Measurements from ENCODE around the gene ZNHIT3.
A peak's percentile ranks its signal among the peaks of the same experiment; 100 is the strongest.
"Not testable (repeated sequence)": the region's sequence is repeated elsewhere in the genome, so short reads cannot be mapped to it uniquely, and the experiment has no call there.

ZNHIT3 gene

GRCh38 chr17:36486204-36487194 is at the start of gene ZNHIT3:
Gene ZNHIT3, plus strand, starts transcription at chr17:36486681. Its CDS starts 19 bp downstream, at chr17:36486700.
- peak; percentile 81 for DNase-seq (ENCODE audit: low read depth)

- not testable (repeated sequence) for DNase-seq (ENCODE audit: low read depth)
Measured at GRCh38 chr17:36441792-36442191, 44.7 kb upstream of the ZNHIT3 start.

GRCh38 chr17:36443777-36444176 is 42.7 kb upstream of the ZNHIT3 start:
- DNase-seq (ENCODE audit: low read depth): no peak

- DNase-seq (ENCODE audit: low read depth): not testable (repeated sequence)
Measured at GRCh38 chr17:36449997-36450396, 36.5 kb upstream of the ZNHIT3 start.

GRCh38 chr17:36452888-36453287 is 33.6 kb upstream of the ZNHIT3 start:
- not testable (repeated sequence) for DNase-seq (ENCODE audit: low read depth)

- not testable (repeated sequence) for DNase-seq (ENCODE audit: low read depth)
Measured at GRCh38 chr17:36457701-36458100, 28.8 kb upstream of the ZNHIT3 start.

- no peak for DNase-seq (ENCODE audit: low read depth)
Measured at GRCh38 chr17:36459045-36459444, 27.4 kb upstream of the ZNHIT3 start.

GRCh38 chr17:36459601-36460000 is 26.9 kb upstream of the ZNHIT3 start:
- no peak for DNase-seq (ENCODE audit: low read depth)

- no peak for DNase-seq (ENCODE audit: low read depth)
Measured at GRCh38 chr17:36460265-36460937, 26.1 kb upstream of the ZNHIT3 start.

GRCh38 chr17:36461330-36462110 is 25.0 kb upstream of the ZNHIT3 start:
- DNase-seq (ENCODE audit: low read depth): no peak

GRCh38 chr17:36463916-36464764 is 22.3 kb upstream of the ZNHIT3 start:
- DNase-seq (ENCODE audit: low read depth): peak; percentile 22

- DNase-seq (ENCODE audit: low read depth): no peak
Measured at GRCh38 chr17:36464765-36465088, 21.8 kb upstream of the ZNHIT3 start.

- no peak for DNase-seq (ENCODE audit: low read depth)
Measured at GRCh38 chr17:36468903-36469635, 17.4 kb upstream of the ZNHIT3 start.

GRCh38 chr17:36469733-36470132 is 16.7 kb upstream of the ZNHIT3 start:
- DNase-seq (ENCODE audit: low read depth): no peak

- no peak for DNase-seq (ENCODE audit: low read depth)
Measured at GRCh38 chr17:36470499-36470898, 16.0 kb upstream of the ZNHIT3 start.

GRCh38 chr17:36474571-36474970 is 11.9 kb upstream of the ZNHIT3 start:
- no peak for DNase-seq (ENCODE audit: low read depth)

GRCh38 chr17:36475346-36475970 is 11.0 kb upstream of the ZNHIT3 start:
- DNase-seq (ENCODE audit: low read depth): no peak

GRCh38 chr17:36481829-36482228 is 4.7 kb upstream of the ZNHIT3 start:
- no peak for DNase-seq (ENCODE audit: low read depth)

GRCh38 chr17:36482611-36483504 is 3.6 kb upstream of the ZNHIT3 start:
- DNase-seq (ENCODE audit: low read depth): peak; percentile 61

All from stimulated activated CD8-positive, alpha-beta memory T cell treated with anti-CD3 and anti-CD28 coated beads, Interleukin-7, amount 100 ng/mL, for 24 hours (primary cell).